Gastroesophageal sphincter (tissue), 2 donors: ENCODE data around the gene TRAPPC4.

Source experiments
- EP300 ChIP-seq: sonication (generic); formaldehyde crosslinking; IDR thresholded peaks from one replicate; pipeline ENCODE4 v1.6.1; 2017; ENCODE audit warnings: antibody characterized with exemption, mild to moderate bottlenecking
- POLR2A ChIP-seq, 2 donors: fragments of 450-650 bp; IDR thresholded peaks; one replicate each; pipeline ENCODE4 v1.6.1; 2017; ENCODE audit warnings: antibody characterized with exemption in 2 of 2, mild to moderate bottlenecking in 2 of 2, moderate library complexity in 1 of 2
- POLR2AphosphoS5 ChIP-seq: sonication (generic); formaldehyde crosslinking; IDR thresholded peaks from one replicate; pipeline ENCODE4 v1.6.1; 2017; ENCODE audit warnings: antibody characterized with exemption

GRCh38 chr11:118979434-118979833, 39.1 kb upstream of the TRAPPC4 start:
- TF ChIP-seq EP300 (no peak), POLR2A (IDR thresholded peaks at IDR 0.05) (no peak), POLR2AphosphoS5 (no peak)
